HG02943 (cell line): ENCODE data around the gene C1orf167.

ENCODE experiments used
- ATAC-seq: cut with Tn5 transposase; IDR thresholded peaks from one replicate; pipeline ENCODE4 v1.9.1; 2021; ENCODE audit warnings: mild to moderate bottlenecking, low read depth, moderate library complexity; ENCODE audit not compliant: unreplicated experiment

The C1orf167 gene

DNA sequence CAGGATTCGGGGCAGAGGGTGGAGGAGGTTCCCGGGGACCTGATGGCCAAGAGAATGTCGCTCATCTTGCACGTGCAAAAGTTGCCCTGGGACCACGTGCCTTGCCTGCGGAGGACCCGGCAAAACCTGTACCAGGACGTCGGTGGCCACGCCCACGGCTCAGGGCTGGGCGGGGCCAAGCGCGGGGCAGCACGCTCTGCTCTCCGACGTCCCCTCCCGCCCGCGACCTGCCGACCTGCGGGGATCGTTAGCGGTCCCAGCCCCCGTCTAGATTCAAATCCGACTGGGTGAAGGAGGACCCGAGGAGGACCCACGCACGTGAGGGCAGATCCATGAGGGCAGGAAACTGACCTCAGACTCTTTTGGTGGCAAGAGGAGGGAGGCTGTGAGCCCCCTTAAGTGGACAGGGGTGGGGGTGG is at the start of gene C1orf167:
TSS of gene C1orf167 (plus strand) at position 206 of the 419 bp plus-strand sequence. CDS start 2,208 bp downstream, outside the sequence.
- no peak for ATAC-seq

DNA sequence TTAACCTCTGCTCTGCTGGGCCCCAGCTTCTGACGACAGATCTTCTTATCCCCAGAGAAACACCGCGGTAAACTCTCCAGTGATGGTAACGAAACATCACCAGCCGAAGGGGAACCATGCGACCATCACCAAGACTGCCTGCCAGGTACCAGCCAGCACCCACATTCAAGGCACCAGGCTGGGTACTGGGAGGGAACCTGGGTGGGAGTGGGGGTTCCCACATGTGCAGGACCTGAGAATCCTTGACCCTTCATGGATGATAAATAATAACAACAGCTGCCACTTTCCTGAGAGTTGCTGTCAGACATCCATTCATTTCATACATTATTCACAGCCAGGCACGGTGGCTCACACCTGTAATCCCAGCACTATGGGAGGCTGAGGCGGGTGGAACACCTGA is 49.7 kb upstream of the C1orf167 start:
- no peak for ATAC-seq

- no peak for ATAC-seq
Measured at GRCh38 chr1:11713095-11713494, 48.9 kb upstream of the C1orf167 start.

DNA sequence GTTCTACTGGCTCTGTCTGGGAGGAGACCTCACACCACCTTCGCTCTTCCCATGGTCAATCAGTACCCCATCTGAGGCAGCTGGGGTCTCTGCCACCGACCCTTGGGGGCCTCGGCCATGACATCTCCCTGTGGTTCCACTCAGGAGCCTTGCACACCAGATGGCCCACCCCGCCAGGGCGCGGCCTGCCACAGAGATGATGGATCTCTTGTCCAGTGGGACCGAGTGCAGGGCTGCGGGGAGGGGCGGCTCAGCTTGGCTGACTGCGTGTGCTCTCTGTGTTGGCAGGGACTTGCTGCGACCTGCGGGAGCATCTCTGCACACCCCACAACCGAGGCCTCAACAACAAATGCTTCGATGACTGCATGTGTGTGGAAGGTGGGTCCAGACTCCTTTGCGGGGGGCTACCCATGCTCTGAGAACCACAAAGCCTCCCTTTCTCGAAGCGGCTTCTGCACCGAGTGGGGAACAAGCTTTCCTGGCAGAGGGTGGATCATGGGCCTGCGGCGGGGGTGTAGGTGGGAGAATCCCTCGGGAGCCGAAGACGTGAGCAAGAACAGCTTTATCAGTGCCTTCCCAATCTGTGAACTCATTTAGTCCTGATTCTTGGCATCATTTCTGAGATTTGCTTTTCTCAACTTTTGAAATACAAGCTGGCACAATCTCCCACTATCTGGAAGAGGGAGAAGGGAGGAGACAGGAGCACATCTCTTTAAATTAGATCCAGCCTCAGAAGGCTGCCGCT is 47.0 kb upstream of the C1orf167 start:
- no peak for ATAC-seq

GRCh38 chr1:11719313-11720032 is 42.5 kb upstream of the C1orf167 start:
- no peak for ATAC-seq

GRCh38 chr1:11720033-11720376 is 42.0 kb upstream of the C1orf167 start:
- no peak for ATAC-seq

GRCh38 chr1:11720525-11720924 is 41.5 kb upstream of the C1orf167 start:
- ATAC-seq, result no peak

DNA sequence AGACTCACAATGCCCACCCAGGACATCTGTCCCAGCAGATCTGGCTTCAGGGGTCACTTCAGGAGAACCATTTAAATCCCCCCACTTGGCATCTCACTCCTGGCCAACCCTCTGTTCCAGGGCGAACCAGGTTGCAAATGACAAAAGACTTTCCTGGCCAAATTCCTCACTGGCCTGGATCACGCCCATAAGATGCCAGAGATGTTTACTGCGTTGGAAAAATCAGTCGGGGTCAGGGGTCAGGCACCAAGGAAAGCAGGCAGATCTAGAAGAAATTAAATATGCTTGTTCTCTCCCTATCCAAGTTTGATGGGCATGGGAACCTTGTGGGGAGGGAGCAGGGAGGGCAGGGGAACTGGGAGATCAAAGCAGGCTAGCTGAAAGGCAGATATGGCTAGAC is 40.7 kb upstream of the C1orf167 start:
- no peak for ATAC-seq

- no peak for ATAC-seq
Measured at GRCh38 chr1:11722538-11722937, 39.5 kb upstream of the C1orf167 start.

GRCh38 chr1:11725616-11726015 is 36.4 kb upstream of the C1orf167 start:
- no peak for ATAC-seq

GRCh38 chr1:11727119-11727518 is 34.9 kb upstream of the C1orf167 start:
- ATAC-seq, result no peak

DNA sequence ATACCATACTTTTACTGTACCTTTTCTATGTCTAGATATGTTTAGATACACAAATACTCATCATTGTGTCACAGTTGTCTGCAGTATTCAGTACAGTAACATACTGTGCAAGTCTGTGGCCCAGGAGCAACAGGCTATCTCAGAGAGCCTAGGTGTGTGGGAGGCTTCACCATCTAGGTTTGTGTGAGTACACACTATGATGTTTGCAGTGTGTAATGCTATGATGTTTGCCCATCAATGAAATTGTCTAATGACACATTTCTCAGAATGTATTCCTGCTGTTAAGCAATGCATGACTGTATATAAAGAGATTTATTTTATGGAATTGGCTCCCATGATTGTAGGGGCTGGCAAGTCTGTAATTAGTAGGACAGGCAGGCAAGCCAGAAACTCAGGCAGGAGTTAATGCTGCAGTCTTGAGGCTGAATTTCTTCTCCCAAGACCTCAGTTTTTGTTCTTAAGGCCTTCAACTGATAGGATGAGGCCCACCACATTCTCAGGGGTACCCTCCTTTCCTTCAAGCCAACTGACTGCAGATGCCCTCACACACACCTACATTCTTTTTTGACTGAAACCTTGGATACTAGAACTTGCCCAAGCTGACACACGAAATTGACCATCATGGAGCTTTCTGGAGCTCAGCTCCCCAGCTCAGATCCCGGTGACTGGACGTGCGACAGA is 33.7 kb upstream of the C1orf167 start:
- no peak for ATAC-seq

- no peak for ATAC-seq
Measured at GRCh38 chr1:11729155-11729497, 32.9 kb upstream of the C1orf167 start.

DNA sequence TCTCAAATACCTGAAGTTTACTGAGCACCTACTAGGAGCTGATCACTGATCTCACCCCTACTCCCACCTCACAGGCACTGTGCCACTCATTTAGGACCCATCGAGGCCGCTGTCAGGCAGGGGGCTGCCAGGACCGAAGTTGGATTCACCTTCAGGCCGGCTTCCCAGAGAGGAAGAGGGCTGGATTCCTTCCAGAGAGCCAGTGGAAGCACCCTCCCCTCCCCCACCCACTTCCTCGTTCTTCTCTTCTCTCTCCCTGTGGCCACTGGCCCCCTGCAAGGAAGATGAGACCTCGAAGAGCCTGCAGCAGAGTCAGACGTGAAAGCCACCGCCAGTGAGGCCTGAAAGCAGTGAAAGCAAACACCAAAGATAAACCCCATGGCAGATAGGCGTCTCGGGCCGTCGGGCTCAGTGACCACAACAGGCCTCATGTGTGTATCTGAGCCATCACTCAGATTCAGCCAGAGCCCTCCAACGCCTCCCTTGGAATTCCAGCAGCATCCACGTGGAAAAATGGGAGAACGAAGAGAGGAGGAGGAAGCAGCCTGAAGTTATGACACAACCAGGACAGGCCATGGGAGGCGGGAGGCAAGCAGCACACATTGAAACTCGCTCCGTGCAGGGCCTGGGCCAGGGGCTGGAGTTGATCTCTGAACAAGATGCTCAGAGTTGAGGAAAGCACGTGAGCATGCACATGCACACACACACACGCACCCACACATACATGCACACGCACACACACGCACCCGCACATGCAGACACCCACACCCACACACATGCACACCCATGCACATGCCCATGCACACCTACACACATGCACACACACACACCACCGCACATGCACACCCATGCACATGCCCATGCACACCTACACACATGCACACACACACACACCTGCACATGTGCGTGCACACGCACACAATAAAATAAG is 32.2 kb upstream of the C1orf167 start:
- no peak for ATAC-seq

- no peak for ATAC-seq
Measured at GRCh38 chr1:11730429-11730891, 31.5 kb upstream of the C1orf167 start.

DNA sequence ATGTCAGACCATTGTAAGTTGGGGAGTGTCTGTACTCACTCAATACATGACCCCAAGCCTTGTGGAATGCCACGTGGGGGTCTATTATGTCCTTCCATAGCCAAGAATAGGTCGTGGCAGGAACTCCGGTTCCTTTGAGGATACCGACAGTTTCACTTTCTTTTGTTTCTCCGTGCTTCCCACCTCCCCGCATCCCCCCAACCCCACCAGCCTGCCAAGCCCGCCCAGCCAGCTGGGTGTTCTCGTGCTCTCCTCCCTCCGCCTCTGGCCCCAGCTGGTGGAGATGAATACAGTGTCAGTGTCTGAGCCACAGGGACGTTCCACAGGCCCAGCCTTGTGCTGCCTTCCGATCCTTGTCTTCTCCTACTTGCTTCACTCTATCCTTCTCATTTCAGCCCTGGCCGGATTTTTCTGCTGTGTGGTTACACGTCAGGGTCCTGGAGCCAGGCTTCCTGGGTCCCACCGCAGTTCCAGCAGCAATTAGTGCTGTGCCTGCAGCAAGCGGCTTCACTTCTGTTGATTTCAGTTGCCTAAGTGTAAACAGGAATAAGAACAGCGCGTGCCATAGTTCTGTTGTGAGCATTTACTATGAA is 30.2 kb upstream of the C1orf167 start:
- ATAC-seq, result no peak

GRCh38 chr1:11733306-11733705 is 28.7 kb upstream of the C1orf167 start:
- ATAC-seq, result no peak

DNA sequence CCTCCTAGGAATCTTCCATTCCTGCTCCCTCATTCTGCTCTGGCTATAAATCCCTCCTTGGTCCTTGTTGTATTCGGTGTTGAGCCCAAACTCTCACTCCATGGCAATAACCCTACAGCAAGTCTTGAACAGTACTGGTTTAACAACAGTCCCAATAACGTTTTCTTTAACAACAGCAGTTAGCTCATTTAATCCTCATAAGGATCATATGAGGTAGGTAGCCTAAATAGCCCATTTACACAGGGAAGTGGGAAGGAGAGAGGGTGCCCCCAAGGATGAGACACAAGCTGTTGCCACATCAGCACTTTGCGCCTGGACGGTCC is 26.5 kb upstream of the C1orf167 start:
- no peak for ATAC-seq

- ATAC-seq, result no peak
Measured at GRCh38 chr1:11735854-11736745, 25.9 kb upstream of the C1orf167 start, which contains the start of gene AGTRAP. AGTRAP (plus strand) TSS chr1:11736136; CDS start chr1:11736209, 73 bp downstream.
